Neuronal stem cell (in vitro differentiated cells): ENCODE measurements around the gene PSENEN.

Source experiments
- DNase-seq: peaks from one replicate; pipeline ENCODE4 v3.0.0-alpha.2; 2013; ENCODE audit warnings: low spot score
- H2AFZ ChIP-seq: one replicate; pipeline ENCODE4 v1.6.1; 2013; ENCODE audit warnings: mild to moderate bottlenecking, low read length, inconsistent platforms
- H2AK5ac ChIP-seq: 2 replicates; pipeline ENCODE4 v1.6.1; 2013; ENCODE audit warnings: low read depth, mild to moderate bottlenecking, inconsistent platforms, low read length, moderate library complexity, mixed read lengths
- H2BK120ac ChIP-seq: 2 replicates; pipeline ENCODE4 v1.6.1; 2013; ENCODE audit warnings: low read depth, mild to moderate bottlenecking, inconsistent platforms, low read length, moderate library complexity, mixed read lengths
- H2BK12ac ChIP-seq: one replicate; pipeline ENCODE4 v1.6.1; 2013; ENCODE audit warnings: low read length, inconsistent platforms
- H2BK15ac ChIP-seq: 2 replicates; pipeline ENCODE4 v1.6.1; 2013; ENCODE audit warnings: mild to moderate bottlenecking, low read length, inconsistent platforms, mixed read lengths
- H2BK5ac ChIP-seq: one replicate; pipeline ENCODE4 v1.6.1; 2013; ENCODE audit warnings: inconsistent platforms, mild to moderate bottlenecking, low read length, moderate library complexity
- H3K14ac ChIP-seq: one replicate; pipeline ENCODE4 v1.6.1; 2013; ENCODE audit warnings: low read length, inconsistent platforms
- H3K18ac ChIP-seq: 2 replicates; pipeline ENCODE4 v1.6.1; 2013; ENCODE audit warnings: low read length, inconsistent platforms
- H3K23ac ChIP-seq: 2 replicates; pipeline ENCODE4 v1.6.1; 2013; ENCODE audit warnings: low read depth, mild to moderate bottlenecking, mixed read lengths, low read length, inconsistent platforms; ENCODE audit not compliant: poor library complexity
- H3K27ac ChIP-seq: replicated peaks from 3 replicates; pipeline ENCODE4 v1.5.1; 2013; ENCODE audit warnings: low read length, inconsistent platforms
- H3K27me3 ChIP-seq, 3 experiments: 2 replicates each; pipeline ENCODE4 v1.6.1; 2013; ENCODE audit warnings: low read length in 3 of 3, mild to moderate bottlenecking in 2 of 3, inconsistent platforms in 1 of 3, low read depth in 1 of 3, mixed read lengths in 1 of 3, moderate library complexity in 1 of 3; ENCODE audit not compliant: control insufficient read depth in 3 of 3, insufficient read depth in 3 of 3
- H3K36me3 ChIP-seq, 2 donors: replicated peaks in 1 of 2; 2 replicates each; pipeline ENCODE4 v1.6.1; 2013; ENCODE audit warnings: low read length in 2 of 2; ENCODE audit not compliant: control insufficient read depth in 2 of 2, insufficient read depth in 2 of 2
- H3K4ac ChIP-seq: 2 replicates; pipeline ENCODE4 v1.6.1; 2013; ENCODE audit warnings: inconsistent platforms, mild to moderate bottlenecking, low read length, moderate library complexity
- H3K4me1 ChIP-seq, 2 donors: 1 replicate in 1 of 2; 2 replicates in 1 of 2; pipeline ENCODE4 v1.6.1; 2013; ENCODE audit warnings: low read length in 2 of 2, low read depth in 1 of 2; ENCODE audit not compliant: control insufficient read depth in 2 of 2, insufficient read depth in 1 of 2
- H3K4me2 ChIP-seq: one replicate; pipeline ENCODE4 v1.6.1; 2013; ENCODE audit warnings: mild to moderate bottlenecking, low read length, inconsistent platforms; ENCODE audit not compliant: insufficient read depth, poor library complexity, severe bottlenecking
- H3K4me3 ChIP-seq, 2 donors: 2 replicates each; pipeline ENCODE4 v1.5.1; 2013; ENCODE audit warnings: low read length in 2 of 2, mild to moderate bottlenecking in 2 of 2, inconsistent platforms in 1 of 2, moderate library complexity in 1 of 2
- H3K79me1 ChIP-seq: one replicate; pipeline ENCODE4 v1.6.1; 2013; ENCODE audit warnings: low read depth, mild to moderate bottlenecking, inconsistent platforms, low read length, moderate library complexity
- H3K9ac ChIP-seq: one replicate; pipeline ENCODE4 v1.6.1; 2013; ENCODE audit warnings: mild to moderate bottlenecking, low read depth, low read length, inconsistent platforms; ENCODE audit not compliant: poor library complexity
- H3K9me3 ChIP-seq, 2 donors: replicated peaks in 1 of 2; 2 replicates each; pipeline versions ENCODE3 to v1.6.1; 2013; ENCODE audit warnings: low read length in 2 of 2, mild to moderate bottlenecking in 2 of 2, inconsistent platforms in 1 of 2, low read depth in 1 of 2, mixed read lengths in 1 of 2, moderate library complexity in 1 of 2; ENCODE audit not compliant: control insufficient read depth in 2 of 2, insufficient read depth in 1 of 2
- H4K8ac ChIP-seq: one replicate; pipeline ENCODE4 v1.6.1; 2013; ENCODE audit warnings: low read depth, mild to moderate bottlenecking, inconsistent platforms, low read length, moderate library complexity
- H4K91ac ChIP-seq: one replicate; pipeline ENCODE4 v1.6.1; 2013; ENCODE audit warnings: low read length, low read depth, mild to moderate bottlenecking, inconsistent platforms; ENCODE audit not compliant: poor library complexity
- WGBS, 2 donors: extraction: QIAGEN DNeasy Blood & Tissue Kit; methylation state at CpG; one replicate each; pipeline ENCODE4 v1.1.7; 2013; ENCODE audit warnings: missing lambda C conversion rate in 2 of 2, mixed read lengths in 1 of 2; ENCODE audit not compliant: insufficient read length in 2 of 2, insufficient replicate concordance in 1 of 2; ENCODE audit errors: extremely low coverage in 2 of 2; 5-methylcytosine and 5-hydroxymethylcytosine counted together

The PSENEN gene

GRCh38 chr19:35752746-35753350 lies 7.4 kb downstream of the PSENEN start:
- H2BK5ac ChIP-seq = peak overlapping the region; percentile 39
- H3K14ac ChIP-seq = no peak overlapping the region
- peaks cover 0 to 13% (median 3%) of the 10 kb centered on the region in 3 experiments for H3K27me3 ChIP-seq
- no peak overlapping the region for H4K91ac ChIP-seq
- H2BK120ac ChIP-seq = no peak overlapping the region
- H3K9ac ChIP-seq = peak overlapping the region; percentile 0
- H3K79me1 ChIP-seq = peaks cover 6% of the 10 kb centered on the region
- no peak overlapping the region for H3K4me3 ChIP-seq
- H2AK5ac ChIP-seq = no peak overlapping the region
- peaks cover 7 to 22% of the 10 kb centered on the region in 2 donors for H3K4me1 ChIP-seq
- no peak overlapping the region for H3K23ac ChIP-seq
- H4K8ac ChIP-seq = no peak overlapping the region
- no peak overlapping the region for H2BK15ac ChIP-seq
- H3K4me2 ChIP-seq = no peak overlapping the region
- no peak overlapping the region for H2AFZ ChIP-seq
- H3K9me3 ChIP-seq = no peaks in the 10 kb centered on the region
- no CpG with 5 or more reads among the region's 20 CpGs for WGBS, 2 donors
- no peak overlapping the region for H3K4ac ChIP-seq
- DNase-seq = no peak
- H3K36me3 ChIP-seq = peaks cover 7 to 27% of the 10 kb centered on the region in 2 donors
- H3K18ac ChIP-seq = no peak overlapping the region
- no peak overlapping the region for H3K27ac ChIP-seq
- H2BK12ac ChIP-seq = no peak overlapping the region

DNA sequence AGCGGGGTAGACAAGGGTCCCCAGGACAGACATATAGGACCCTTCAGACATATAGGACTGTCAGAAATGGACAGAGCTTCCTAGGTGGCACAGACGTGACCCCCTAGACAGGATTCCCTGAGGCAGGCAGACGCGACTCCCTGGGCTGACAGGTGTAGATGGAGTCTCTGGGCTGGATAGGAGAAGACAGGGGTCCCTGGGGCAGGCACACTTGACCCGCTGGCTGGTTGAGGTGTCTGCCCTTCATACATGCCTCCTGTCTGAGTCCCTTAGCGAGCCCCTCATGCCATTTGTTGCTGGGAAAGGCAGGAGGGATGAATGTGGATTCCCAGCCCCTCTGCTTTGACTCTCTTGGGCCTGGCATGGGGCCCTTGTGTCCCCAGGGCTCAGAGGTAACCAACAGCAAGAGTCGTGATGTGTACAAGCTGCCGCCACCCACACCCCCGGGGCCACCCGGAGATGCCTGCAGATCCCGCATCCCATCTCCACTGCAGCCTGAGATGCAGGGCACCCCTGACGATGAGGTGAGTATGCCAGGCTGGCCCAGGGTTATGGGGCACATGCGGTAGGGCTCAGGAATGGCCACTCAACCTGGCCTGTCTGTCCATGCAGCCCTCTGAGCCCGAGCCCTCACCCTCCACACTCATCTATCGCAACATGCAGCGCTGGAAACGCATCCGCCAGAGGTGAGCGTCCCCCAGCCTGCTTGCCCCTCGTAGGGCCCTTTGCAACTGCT lies 8.4 kb downstream of the PSENEN start:
- no peak overlapping the region for H2BK12ac ChIP-seq
- no CpG with 5 or more reads among the region's 20 CpGs for WGBS, 2 donors
- H2AK5ac ChIP-seq = peak overlapping the region; percentile 46

DNA sequence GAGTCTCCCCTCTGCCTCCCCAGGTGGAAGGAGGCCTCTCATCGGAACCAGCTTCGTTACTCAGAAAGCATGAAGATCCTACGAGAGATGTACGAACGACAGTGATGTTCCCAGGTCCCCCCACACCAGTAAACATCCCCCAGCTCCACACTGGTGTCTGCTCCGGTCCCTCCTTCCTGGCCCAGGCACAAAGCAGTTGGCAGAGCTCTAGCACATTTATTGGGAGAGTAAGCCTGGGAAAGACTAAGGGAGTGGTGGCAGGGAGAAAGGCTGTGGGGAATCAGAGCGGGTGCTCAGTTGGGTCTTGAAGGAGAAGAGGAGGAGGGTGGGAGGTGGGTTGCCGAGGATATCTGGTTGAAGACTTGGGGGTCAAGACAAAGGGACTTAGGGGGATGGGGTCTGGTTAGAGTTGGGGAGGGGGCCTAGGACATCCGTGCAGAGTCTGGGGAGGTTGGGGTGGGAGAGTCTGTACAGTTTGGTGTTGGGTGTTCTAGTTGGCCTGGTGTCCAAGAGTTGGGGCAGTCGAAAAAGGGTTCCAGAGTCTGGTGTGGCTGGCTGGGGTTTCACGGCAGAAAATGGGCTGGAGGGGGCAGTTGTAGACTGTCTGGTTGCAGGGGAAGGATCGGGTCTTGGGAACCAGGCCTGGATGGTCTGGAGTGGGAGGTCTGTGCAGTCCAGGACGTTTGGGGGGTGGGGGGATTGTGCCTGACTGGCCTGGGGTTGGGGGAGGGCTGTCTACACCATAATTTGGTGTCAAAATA lies 9.1 kb downstream of the PSENEN start:
- no peak overlapping the region for H2BK120ac ChIP-seq
- no peak overlapping the region for H2BK12ac ChIP-seq
- H2BK5ac ChIP-seq = no peak overlapping the region
- no peak overlapping the region for H2AFZ ChIP-seq
- no peak overlapping the region for H3K4me3 ChIP-seq
- H3K27me3 ChIP-seq = peaks cover 0 to 13% (median 3%) of the 10 kb centered on the region in 3 experiments
- peaks cover 10 to 33% of the 10 kb centered on the region in 2 donors for H3K36me3 ChIP-seq
- no CpG with 5 or more reads among the region's 13 CpGs for WGBS, 2 donors
- no peak overlapping the region for H4K8ac ChIP-seq
- no peak overlapping the region for H3K23ac ChIP-seq
- peak overlapping the region; percentile 21 for H3K9ac ChIP-seq
- no peak overlapping the region for H3K14ac ChIP-seq
- H3K4me1 ChIP-seq = peaks cover 12 to 24% of the 10 kb centered on the region in 2 donors
- H3K9me3 ChIP-seq = no peaks in the 10 kb centered on the region
- H2AK5ac ChIP-seq = peak overlapping the region; percentile 46
- H3K18ac ChIP-seq = peak overlapping the region; percentile 8
- H4K91ac ChIP-seq = no peak overlapping the region
- H3K4ac ChIP-seq = no peak overlapping the region
- peaks cover 14% of the 10 kb centered on the region for H3K79me1 ChIP-seq
- no peak overlapping the region for H3K27ac ChIP-seq
- no peak for DNase-seq
- H2BK15ac ChIP-seq = no peak overlapping the region
- no peak overlapping the region for H3K4me2 ChIP-seq

More for the DNA sequence above, 8.4 kb downstream of the PSENEN start:
- Histone ChIP-seq H3K14ac (no peak overlapping the region), H2BK15ac (no peak overlapping the region), H2AFZ (no peak overlapping the region), H3K4me3 (no peak overlapping the region), H3K36me3 (peaks cover 7 to 27% of the 10 kb centered on the region in 2 donors), H3K9me3 (no peaks in the 10 kb centered on the region), H4K91ac (no peak overlapping the region), H3K9ac (peak overlapping the region; percentile 21), H3K4ac (no peak overlapping the region), H2BK120ac (no peak overlapping the region), H3K4me1 (peaks cover 8 to 21% of the 10 kb centered on the region in 2 donors), H2BK5ac (no peak overlapping the region), H3K4me2 (no peak overlapping the region), H3K27ac (no peak overlapping the region), H3K18ac (peak overlapping the region; percentile 8), H3K27me3 (peaks cover 0 to 13% (median 3%) of the 10 kb centered on the region in 3 experiments), H3K79me1 (peaks cover 7% of the 10 kb centered on the region), H3K23ac (no peak overlapping the region), H4K8ac (no peak overlapping the region)
- no peak for DNase-seq
